WTC11 (cell line): ENCODE measurements around the gene YLPM1. TPM values are rescaled to one million over a fixed set of nuclear protein-coding genes. Genes with fewer than 3 reads are reported as not detected.

Source experiments
- ATAC-seq: fragments of 200-7000 bp; cut with Tn5 transposase; 2 replicates; pipeline ENCODE4 v1.10.0; 2021; ENCODE audit warnings: mild to moderate bottlenecking, moderate library complexity
- CTCF ChIA-PET: fragments of 300-600 bp; sonication (Branson Sonifier 250); formaldehyde crosslinking; loops from one replicate; lab custom pipeline; 2021; ENCODE audit warnings: antibody characterized with exemption; lab: Charles Lee
- POLR2A ChIA-PET: fragments of 350-600 bp; sonication (Branson Sonifier 250); formaldehyde crosslinking; loops from one replicate; lab custom pipeline; 2021; ENCODE audit warnings: antibody characterized with exemption; lab: Charles Lee
- DNase-seq: peaks from one replicate; pipeline ENCODE4 v3.0.0; 2021; ENCODE audit warnings: low spot score
- H3K27ac Mint-ChIP-seq: 2 replicates; pipeline ENCODE4 v1.8.0; 2021; ENCODE audit warnings: mixed read lengths
- H3K27me3 Mint-ChIP-seq: 2 replicates; pipeline ENCODE4 v1.8.0; 2021; ENCODE audit warnings: low read depth, mild to moderate bottlenecking, moderate library complexity, mixed read lengths
- H3K36me3 Mint-ChIP-seq: 2 replicates; pipeline ENCODE4 v1.8.0; 2021; ENCODE audit warnings: mixed read lengths
- H3K4me1 Mint-ChIP-seq: 2 replicates; pipeline ENCODE4 v1.8.0; 2022; ENCODE audit warnings: mixed read lengths
- H3K4me3 Mint-ChIP-seq: 2 replicates; pipeline ENCODE4 v1.8.0; 2021; ENCODE audit warnings: mild to moderate bottlenecking, moderate library complexity, mixed read lengths
- H3K9me3 Mint-ChIP-seq: 2 replicates; pipeline ENCODE4 v1.8.0; 2021; ENCODE audit warnings: mixed read lengths
- AR ChIP-seq: fragments of 250-450 bp; sonication (Bioruptor Pico); IDR thresholded peaks from 2 replicates; pipeline ENCODE4 v1.9.0; 2021; ENCODE audit warnings: mild to moderate bottlenecking
- ESRRA ChIP-seq: sonication (generic); formaldehyde crosslinking; IDR thresholded peaks from 2 replicates; pipeline ENCODE4 v1.8.1; 2022; ENCODE audit warnings: mild to moderate bottlenecking, missing genetic modification reagents, borderline replicate concordance
- FOXJ3 ChIP-seq: sonication (generic); formaldehyde crosslinking; IDR thresholded peaks from 2 replicates; pipeline ENCODE4 v1.9.0; 2021; ENCODE audit warnings: missing genetic modification reagents, mild to moderate bottlenecking, borderline replicate concordance
- GRHL2 ChIP-seq: fragments of 250-450 bp; sonication (Bioruptor Pico); IDR thresholded peaks from 2 replicates; pipeline ENCODE4 v1.8.0; 2022; ENCODE audit warnings: mild to moderate bottlenecking, moderate library complexity; ENCODE audit not compliant: insufficient replicate concordance, severe bottlenecking
- HMGXB4 ChIP-seq: sonication (generic); formaldehyde crosslinking; IDR thresholded peaks from 2 replicates; pipeline ENCODE4 v1.8.1; 2023; ENCODE audit warnings: mild to moderate bottlenecking, moderate library complexity, missing genetic modification reagents
- IRF2 ChIP-seq: sonication (generic); formaldehyde crosslinking; IDR thresholded peaks from 2 replicates; pipeline ENCODE4 v1.8.0; 2022; ENCODE audit warnings: low read depth, missing genetic modification reagents, borderline replicate concordance
- MYBL2 ChIP-seq: sonication (generic); formaldehyde crosslinking; IDR thresholded peaks from 2 replicates; pipeline ENCODE4 v1.8.1; 2023; ENCODE audit warnings: mild to moderate bottlenecking, moderate library complexity, missing genetic modification reagents
- NFATC4 ChIP-seq: fragments of 250-450 bp; sonication (Bioruptor Pico); IDR thresholded peaks from 2 replicates; pipeline ENCODE4 v1.9.0; 2021; ENCODE audit warnings: mild to moderate bottlenecking
- NR1H2 ChIP-seq: sonication (generic); formaldehyde crosslinking; IDR thresholded peaks from 2 replicates; pipeline ENCODE4 v1.9.0; 2021; ENCODE audit warnings: mild to moderate bottlenecking, moderate library complexity, missing genetic modification reagents
- SMAD3 ChIP-seq: sonication (generic); formaldehyde crosslinking; IDR thresholded peaks from 2 replicates; pipeline ENCODE4 v1.8.0; 2022; ENCODE audit warnings: missing genetic modification reagents, mild to moderate bottlenecking, borderline replicate concordance
- SP1 ChIP-seq: sonication (generic); formaldehyde crosslinking; conservative IDR thresholded peaks from 2 replicates; pipeline ENCODE4 v1.8.1; 2022; ENCODE audit warnings: missing genetic modification reagents
- ZBTB43 ChIP-seq: sonication (generic); formaldehyde crosslinking; IDR thresholded peaks from 2 replicates; pipeline ENCODE4 v1.8.1; 2023; ENCODE audit warnings: mild to moderate bottlenecking, missing genetic modification reagents
- ZNF317 ChIP-seq: sonication (generic); formaldehyde crosslinking; IDR thresholded peaks from 2 replicates; pipeline ENCODE4 v1.8.1; 2023; ENCODE audit warnings: low read depth, mild to moderate bottlenecking, moderate library complexity, missing genetic modification reagents, borderline replicate concordance
- ZNF396 ChIP-seq: fragments of 250-450 bp; sonication (Bioruptor Pico); IDR thresholded peaks from 2 replicates; pipeline ENCODE4 v1.8.0; 2021; ENCODE audit warnings: mild to moderate bottlenecking, moderate library complexity, borderline replicate concordance
- ZNF425 ChIP-seq: fragments of 250-450 bp; sonication (Bioruptor Pico); conservative IDR thresholded peaks from 2 replicates; pipeline ENCODE4 v1.9.0; 2021; ENCODE audit warnings: mild to moderate bottlenecking
- total RNA-seq: library from RNA; stranded (reverse); gene quantifications from 3 replicates; pipeline ENCODE4 v1.2.3, GENCODE V29; 2021
- TF ChIP-seq, protein P1 (sequence below): sonication (generic); formaldehyde crosslinking; conservative IDR thresholded peaks from 2 replicates; pipeline ENCODE4 v1.8.1; 2023; ENCODE audit warnings: mild to moderate bottlenecking, low read depth, missing genetic modification reagents, moderate library complexity
- TF ChIP-seq, protein P2 (sequence below): sonication (generic); formaldehyde crosslinking; IDR thresholded peaks from 2 replicates; pipeline ENCODE4 v1.8.0; 2022; ENCODE audit warnings: mild to moderate bottlenecking, missing genetic modification reagents

Gene YLPM1
- total RNA-seq, 1 experiment from 2014 or later: 66.6 TPM

- DNase-seq (no peak), ATAC-seq (no peak)
- no peaks in the 10 kb centered on the region for H3K4me1 Mint-ChIP-seq
- no peak overlapping the region for H3K27ac Mint-ChIP-seq
- H3K9me3 Mint-ChIP-seq: no peaks in the 10 kb centered on the region
- ChIA-PET POLR2A (no interaction called here), CTCF (no interaction called here)
- no peaks in the 10 kb centered on the region for H3K27me3 Mint-ChIP-seq
- peaks cover 26% of the 10 kb centered on the region for H3K36me3 Mint-ChIP-seq
- H3K4me3 Mint-ChIP-seq: no peak overlapping the region
- TF ChIP-seq FOXJ3: no peak
- no peak for TF ChIP-seq ZNF317 (CRISPR knock-in tag)
- no peak for TF ChIP-seq AR (CRISPR knock-in tag)
- TF ChIP-seq ESRRA (CRISPR knock-in tag): no peak
- TF ChIP-seq NFATC4 (CRISPR knock-in tag): no peak
- TF ChIP-seq, protein P1, sequence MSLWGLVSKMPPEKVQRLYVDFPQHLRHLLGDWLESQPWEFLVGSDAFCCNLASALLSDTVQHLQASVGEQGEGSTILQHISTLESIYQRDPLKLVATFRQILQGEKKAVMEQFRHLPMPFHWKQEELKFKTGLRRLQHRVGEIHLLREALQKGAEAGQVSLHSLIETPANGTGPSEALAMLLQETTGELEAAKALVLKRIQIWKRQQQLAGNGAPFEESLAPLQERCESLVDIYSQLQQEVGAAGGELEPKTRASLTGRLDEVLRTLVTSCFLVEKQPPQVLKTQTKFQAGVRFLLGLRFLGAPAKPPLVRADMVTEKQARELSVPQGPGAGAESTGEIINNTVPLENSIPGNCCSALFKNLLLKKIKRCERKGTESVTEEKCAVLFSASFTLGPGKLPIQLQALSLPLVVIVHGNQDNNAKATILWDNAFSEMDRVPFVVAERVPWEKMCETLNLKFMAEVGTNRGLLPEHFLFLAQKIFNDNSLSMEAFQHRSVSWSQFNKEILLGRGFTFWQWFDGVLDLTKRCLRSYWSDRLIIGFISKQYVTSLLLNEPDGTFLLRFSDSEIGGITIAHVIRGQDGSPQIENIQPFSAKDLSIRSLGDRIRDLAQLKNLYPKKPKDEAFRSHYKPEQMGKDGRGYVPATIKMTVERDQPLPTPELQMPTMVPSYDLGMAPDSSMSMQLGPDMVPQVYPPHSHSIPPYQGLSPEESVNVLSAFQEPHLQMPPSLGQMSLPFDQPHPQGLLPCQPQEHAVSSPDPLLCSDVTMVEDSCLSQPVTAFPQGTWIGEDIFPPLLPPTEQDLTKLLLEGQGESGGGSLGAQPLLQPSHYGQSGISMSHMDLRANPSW (CRISPR knock-in tag): no peak
- TF ChIP-seq HMGXB4 (CRISPR knock-in tag): no peak
- no peak for TF ChIP-seq IRF2 (CRISPR knock-in tag)
- no peak for TF ChIP-seq ZNF425 (CRISPR knock-in tag)
- TF ChIP-seq, protein P2, sequence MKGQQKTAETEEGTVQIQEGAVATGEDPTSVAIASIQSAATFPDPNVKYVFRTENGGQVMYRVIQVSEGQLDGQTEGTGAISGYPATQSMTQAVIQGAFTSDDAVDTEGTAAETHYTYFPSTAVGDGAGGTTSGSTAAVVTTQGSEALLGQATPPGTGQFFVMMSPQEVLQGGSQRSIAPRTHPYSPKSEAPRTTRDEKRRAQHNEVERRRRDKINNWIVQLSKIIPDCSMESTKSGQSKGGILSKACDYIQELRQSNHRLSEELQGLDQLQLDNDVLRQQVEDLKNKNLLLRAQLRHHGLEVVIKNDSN: no peak
- TF ChIP-seq NR1H2: no peak
- no peak for TF ChIP-seq GRHL2 (CRISPR knock-in tag)
- no peak for TF ChIP-seq SP1
- no peak for TF ChIP-seq ZBTB43 (CRISPR knock-in tag)
- TF ChIP-seq MYBL2 (CRISPR knock-in tag): no peak
- no peak for TF ChIP-seq SMAD3
- no peak for TF ChIP-seq ZNF396
Observed at GRCh38 chr14:74720526-74720925, 42.6 kb upstream of the YLPM1 start.
